Endothelial cell of umbilical vein (primary cell): Measurements from ENCODE around the gene FCF1. TPM values are rescaled to one million over a fixed set of nuclear protein-coding genes. Genes with fewer than 3 reads are reported as not detected.

Source experiments
- BruUV-seq: library from RNA; stranded (reverse); fragments of 400-500 nt; replicated peaks from 2 replicates; lab custom pipeline; 2021; lab: Mats Ljungman, UMichigan
- CTCF ChIA-PET: fragments of 300-600, 350-600 bp; sonication (Branson Sonifier 250); formaldehyde crosslinking; loops from one replicate; lab custom pipeline; 2021; ENCODE audit warnings: antibody characterized with exemption, inconsistent platforms; lab: Charles Lee
- POLR2A ChIA-PET: fragments of 300-600, 350-600 bp; sonication (Branson Sonifier 250); formaldehyde crosslinking; loops from one replicate; lab custom pipeline; 2021; ENCODE audit warnings: antibody characterized with exemption, inconsistent platforms; lab: Charles Lee
- DNase-seq: peaks from one replicate; pipeline ENCODE4 v3.0.0-alpha.2; 2011; ENCODE audit warnings: low read depth, low spot score
- FAIRE-seq: peaks from 2 replicates; lab custom pipeline; 2011; peaks lifted over from hg19 to GRCh38; lab: Jason Lieb, UNC
- H2AFZ ChIP-seq: 2 replicates; pipeline ENCODE4 v1.6.0; 2012; ENCODE audit warnings: low read depth, low read length, control low read depth, inconsistent platforms
- H3K27ac ChIP-seq: 2 replicates; pipeline ENCODE4 v1.5.1; 2011; ENCODE audit warnings: low read depth, mild to moderate bottlenecking, control low read depth, low read length, moderate library complexity; ENCODE audit not compliant: insufficient read depth
- H3K27me3 ChIP-seq, 2 experiments: 2 replicates each; pipeline versions ENCODE4 v1.6.0 to v1.6.1; 2011; ENCODE audit warnings: low read length in 2 of 2, mixed read lengths in 1 of 2; ENCODE audit not compliant: control insufficient read depth in 2 of 2, insufficient read depth in 2 of 2
- H3K36me3 ChIP-seq, 2 experiments: 2 replicates in 1 of 2; 3 replicates in 1 of 2; pipeline ENCODE4 v1.5.1; 2011; ENCODE audit warnings: low read length in 2 of 2, mild to moderate bottlenecking in 1 of 2, moderate library complexity in 1 of 2; ENCODE audit not compliant: control insufficient read depth in 2 of 2, insufficient read depth in 2 of 2; ENCODE audit errors: extremely low read depth in 1 of 2
- H3K4me1 ChIP-seq: 3 replicates; pipeline ENCODE4 v1.5.1; 2011; ENCODE audit warnings: mild to moderate bottlenecking, low read length; ENCODE audit not compliant: control insufficient read depth, insufficient read depth; ENCODE audit errors: extremely low read depth
- H3K4me2 ChIP-seq: 2 replicates; pipeline ENCODE4 v1.6.1; 2011; ENCODE audit warnings: low read length, control low read depth, mixed read lengths; ENCODE audit not compliant: insufficient read depth
- H3K4me3 ChIP-seq, 3 experiments: fragments of 200-600 bp in 1 of 3; sonication (generic), shearing (Covaris generic) in 1 of 3; replicated peaks in 1 of 3; 2 replicates each; pipeline ENCODE4 v1.5.1; 2011 to 2016; ENCODE audit warnings: control low read depth in 3 of 3, low read length in 3 of 3, mild to moderate bottlenecking in 2 of 3, inconsistent platforms in 1 of 3, low read depth in 1 of 3, moderate library complexity in 1 of 3; ENCODE audit not compliant: insufficient read depth in 1 of 3
- H3K79me2 ChIP-seq: 2 replicates; pipeline ENCODE4 v1.6.0; 2012; ENCODE audit warnings: low read length, inconsistent platforms; ENCODE audit not compliant: control insufficient read depth, insufficient read depth
- H3K9ac ChIP-seq: replicated peaks from 2 replicates; pipeline ENCODE3; 2011; ENCODE audit warnings: low read length, control low read depth; ENCODE audit not compliant: insufficient read depth; ENCODE audit errors: extremely low read depth
- H3K9me1 ChIP-seq: replicated peaks from 3 replicates; pipeline ENCODE4 v1.6.0; 2011; ENCODE audit warnings: mild to moderate bottlenecking, low read length; ENCODE audit not compliant: control insufficient read depth, insufficient read depth; ENCODE audit errors: extremely low read depth
- H3K9me3 ChIP-seq: replicated peaks from 2 replicates; pipeline ENCODE4 v1.5.1; 2012; ENCODE audit warnings: low read length, inconsistent platforms; ENCODE audit not compliant: control insufficient read depth, insufficient read depth
- H4K20me1 ChIP-seq: replicated peaks from 2 replicates; pipeline ENCODE3; 2011; ENCODE audit warnings: mild to moderate bottlenecking, low read length; ENCODE audit not compliant: control insufficient read depth, insufficient read depth; ENCODE audit errors: extremely low read depth
- EZH2 ChIP-seq: IDR thresholded peaks from 2 replicates; pipeline ENCODE4 v1.6.1; 2012; ENCODE audit warnings: borderline replicate concordance, low read depth, mild to moderate bottlenecking, moderate library complexity, low read length, inconsistent platforms; ENCODE audit not compliant: severe bottlenecking
- FOS ChIP-seq: IDR thresholded peaks from 2 replicates; pipeline ENCODE4 v1.6.1; 2011; ENCODE audit warnings: mild to moderate bottlenecking, low read length, moderate library complexity, borderline replicate concordance; ENCODE audit not compliant: insufficient read depth
- GATA2 ChIP-seq: IDR thresholded peaks from 2 replicates; pipeline ENCODE4 v1.7.0; 2011; ENCODE audit warnings: low read depth, mild to moderate bottlenecking, moderate library complexity, mixed read lengths, low read length; ENCODE audit not compliant: insufficient read length, insufficient read depth
- JUN ChIP-seq: IDR thresholded peaks from 2 replicates; pipeline ENCODE4 v1.6.1; 2011; ENCODE audit warnings: borderline replicate concordance, low read depth; ENCODE audit not compliant: insufficient read length, insufficient read depth
- MYC ChIP-seq: IDR thresholded peaks from one replicate; pipeline ENCODE4 v1.6.1; 2011; ENCODE audit warnings: mild to moderate bottlenecking, low read depth, low read length
- POLR2A ChIP-seq: IDR thresholded peaks from 2 replicates; pipeline ENCODE4 v1.6.1; 2012; ENCODE audit warnings: low read depth, mild to moderate bottlenecking, control low read depth, low read length
- POLR2AphosphoS5 ChIP-seq: IDR thresholded peaks from 2 replicates; pipeline ENCODE4 v1.6.1; 2012; ENCODE audit warnings: low read depth, mild to moderate bottlenecking, control low read depth, low read length, moderate library complexity; ENCODE audit not compliant: insufficient read depth
- dilution Hi-C: fragments of 300-500 bp; cut with MboI; formaldehyde crosslinking; loops from one replicate; pipeline ENCODE4 v1.15.0; 2019; ENCODE audit warnings: low sequenced_read_pairs; ENCODE audit not compliant: extremely low pct_ligation_motif_present
- intact Hi-C: fragments of 100-400 bp; cut with micrococcal nuclease; formaldehyde crosslinking; loops from one replicate; pipeline ENCODE4 v1.10.0; 2022
- polyA plus RNA-seq, 4 experiments: library from polyadenylated mRNA; depleted of rRNA in 3 of 4; stranded (reverse) in 3 of 4; unstranded in 1 of 4; fragments of >200 nt; gene quantifications; 2 replicates each; pipeline versions ENCODE4 v1.2.1 to v1.2.3, GENCODE V29; 2011 to 2012; ENCODE audit warnings: missing spikeins in 1 of 4
- total RNA-seq: library from RNA; stranded (reverse); gene quantifications from 2 replicates; pipeline ENCODE4 v1.2.3, GENCODE V29; 2021
- TF ChIP-seq, protein P1 (sequence below), 2 donors: IDR thresholded peaks; 1 replicate in 1 of 2; 2 replicates in 1 of 2; pipeline ENCODE4 v1.5.1; 2011; ENCODE audit warnings: low read length in 2 of 2, mild to moderate bottlenecking in 2 of 2, moderate library complexity in 2 of 2, control low read depth in 1 of 2, inconsistent platforms in 1 of 2, low read depth in 1 of 2; ENCODE audit not compliant: insufficient read depth in 1 of 2; ENCODE audit errors: extremely low read depth in 1 of 2
- TF ChIP-seq, protein P2 (sequence below): IDR thresholded peaks from 2 replicates; pipeline ENCODE4 v1.6.1; 2011; ENCODE audit not compliant: insufficient read depth, insufficient read length

Gene FCF1
- total and polyA plus RNA-seq, 2 donors (not counting 3 experiments of a cell fraction or from before 2014, with no cell fraction given): 26.2 to 58.2 TPM

DNA sequence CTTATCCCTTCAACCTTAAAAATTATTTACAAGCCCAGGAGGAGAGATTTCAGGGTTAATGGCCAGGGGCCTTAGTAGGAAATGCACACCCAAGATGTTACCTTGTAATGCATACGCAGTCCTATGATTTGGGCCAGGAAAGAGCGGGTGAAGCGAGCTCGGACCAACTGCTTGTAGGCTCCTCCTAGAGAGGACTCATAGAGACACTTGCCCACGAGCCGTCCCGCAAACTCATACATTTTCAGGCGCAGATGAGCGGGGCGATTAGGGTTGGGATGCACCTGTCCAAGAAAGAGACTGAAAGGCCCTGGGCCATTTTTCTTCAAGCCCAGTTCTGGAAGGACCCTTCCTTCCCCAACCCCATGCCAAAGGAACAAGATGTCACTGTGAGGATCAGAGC is 43.1 kb upstream of the FCF1 start:
- Histone ChIP-seq H3K4me3 (no peak overlapping the region), H3K27me3 (no peaks in the 10 kb centered on the region), H3K4me1 (peaks cover 43% of the 10 kb centered on the region), H3K4me2 (no peak overlapping the region), H3K27ac (no peak overlapping the region), H3K9me1 (no peaks in the 10 kb centered on the region), H3K9ac (no peak overlapping the region), H3K36me3 (peaks cover 12 to 25% of the 10 kb centered on the region in 2 experiments), H3K9me3 (no peaks in the 10 kb centered on the region), H2AFZ (no peak overlapping the region), H4K20me1 (no peaks in the 10 kb centered on the region), H3K79me2 (no peaks in the 10 kb centered on the region)
- dilution Hi-C loops: no loop called here
- ChIA-PET POLR2A (no interaction called here), CTCF (interaction anchor here (1.0 to 4.2 kb wide), 8 partner anchors 20 to 134 kb away, joined by 3 to 31 read pairs (median 6); partner anchors contain the start of gene LTBP2)
- no TSS peak for BruUV-seq
- intact Hi-C loops: loop anchor here (5.0 kb wide), 1 partner anchor 132 kb away; no protein-coding TSS in a partner anchor
- TF ChIP-seq, protein P1, sequence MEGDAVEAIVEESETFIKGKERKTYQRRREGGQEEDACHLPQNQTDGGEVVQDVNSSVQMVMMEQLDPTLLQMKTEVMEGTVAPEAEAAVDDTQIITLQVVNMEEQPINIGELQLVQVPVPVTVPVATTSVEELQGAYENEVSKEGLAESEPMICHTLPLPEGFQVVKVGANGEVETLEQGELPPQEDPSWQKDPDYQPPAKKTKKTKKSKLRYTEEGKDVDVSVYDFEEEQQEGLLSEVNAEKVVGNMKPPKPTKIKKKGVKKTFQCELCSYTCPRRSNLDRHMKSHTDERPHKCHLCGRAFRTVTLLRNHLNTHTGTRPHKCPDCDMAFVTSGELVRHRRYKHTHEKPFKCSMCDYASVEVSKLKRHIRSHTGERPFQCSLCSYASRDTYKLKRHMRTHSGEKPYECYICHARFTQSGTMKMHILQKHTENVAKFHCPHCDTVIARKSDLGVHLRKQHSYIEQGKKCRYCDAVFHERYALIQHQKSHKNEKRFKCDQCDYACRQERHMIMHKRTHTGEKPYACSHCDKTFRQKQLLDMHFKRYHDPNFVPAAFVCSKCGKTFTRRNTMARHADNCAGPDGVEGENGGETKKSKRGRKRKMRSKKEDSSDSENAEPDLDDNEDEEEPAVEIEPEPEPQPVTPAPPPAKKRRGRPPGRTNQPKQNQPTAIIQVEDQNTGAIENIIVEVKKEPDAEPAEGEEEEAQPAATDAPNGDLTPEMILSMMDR (IDR thresholded peaks at IDR 0.05; ENCODE audit: extremely low read depth in 1 of 2, insufficient read depth in 1 of 2, low read depth in 1 of 2, low read length in 2 of 2): no peak
- TF ChIP-seq POLR2AphosphoS5 (no peak), POLR2A (no peak), JUN (no peak), FOS (no peak), EZH2 (no peak), MYC (no peak), GATA2 (no peak)
- TF ChIP-seq, protein P2, sequence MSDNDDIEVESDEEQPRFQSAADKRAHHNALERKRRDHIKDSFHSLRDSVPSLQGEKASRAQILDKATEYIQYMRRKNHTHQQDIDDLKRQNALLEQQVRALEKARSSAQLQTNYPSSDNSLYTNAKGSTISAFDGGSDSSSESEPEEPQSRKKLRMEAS: no peak
- no peak for DNase-seq
- no peak for FAIRE-seq
